ENCODE measurements around the gene CAMTA1. TPM values are rescaled to one million over a fixed set of nuclear protein-coding genes. Genes with fewer than 3 reads are reported as not detected.

The CAMTA1 gene
- polyA plus RNA-seq, 1 donor from 2014 or later: 162 TPM

DNA sequence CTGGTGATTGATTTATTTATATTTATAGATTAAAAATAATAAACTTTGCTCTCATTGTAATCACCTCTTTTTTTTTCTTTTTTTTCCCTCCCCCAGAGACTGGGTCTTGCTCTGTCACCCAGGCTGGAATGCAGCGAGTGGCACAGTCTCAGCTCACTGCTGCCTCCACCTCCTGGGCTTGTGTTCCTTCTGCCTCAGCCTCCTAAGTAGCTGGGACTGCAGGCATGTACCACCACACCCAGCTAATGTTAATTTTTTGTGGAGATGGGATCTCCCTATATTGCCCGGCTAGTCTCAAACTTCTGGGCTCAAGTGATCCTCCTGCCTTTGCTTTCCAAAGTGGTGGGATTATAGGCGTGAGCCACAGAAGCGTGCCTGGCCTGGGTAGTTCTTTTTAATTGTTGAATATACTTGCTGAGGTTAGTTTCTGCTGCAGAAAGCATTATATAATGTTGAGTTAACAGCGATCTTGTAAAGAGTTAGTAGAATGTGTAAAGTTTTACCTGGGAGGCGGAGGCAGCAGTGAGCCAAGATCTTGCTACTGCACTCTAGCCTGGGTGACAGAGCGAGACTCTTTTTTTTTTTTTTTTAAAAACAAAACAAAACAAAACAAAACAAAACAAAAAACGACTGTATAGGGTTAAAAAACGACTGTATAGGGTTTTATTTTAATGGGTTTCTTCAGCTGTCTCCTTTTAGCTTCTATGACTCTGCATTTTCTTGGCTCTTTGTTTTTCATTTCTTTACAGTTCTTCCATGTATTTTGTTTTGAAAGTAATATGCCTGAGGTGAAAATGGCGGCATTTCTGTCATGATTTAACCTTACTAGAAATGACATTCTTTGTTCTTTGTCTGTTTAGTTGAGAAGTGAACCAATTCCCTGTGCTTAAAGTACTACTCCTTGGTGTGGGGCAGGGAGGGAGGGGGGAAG, 82.7 kb downstream of the CAMTA1 start:
- no peaks in the 10 kb centered on the region for H3K9me3 ChIP-seq (ENCODE audit: low read length)
- H3K79me2 ChIP-seq (replicated peaks; ENCODE audit: insufficient read depth, low read length): peaks cover 7% of the 10 kb centered on the region
- no peaks in the 10 kb centered on the region for H3K27me3 ChIP-seq (ENCODE audit: insufficient read depth, low read depth, low read length)
- no peaks in the 10 kb centered on the region for H3K9me2 ChIP-seq (ENCODE audit: insufficient read depth, low read length)
- peaks cover 3% of the 10 kb centered on the region for H3K36me3 ChIP-seq (ENCODE audit: insufficient read depth, low read length)
- H3K9ac ChIP-seq (ENCODE audit: low read length): no peak overlapping the region
- no peak overlapping the region for H3K27ac ChIP-seq (ENCODE audit: low read length)
- TF ChIP-seq POLR2AphosphoS5 (IDR thresholded peaks at IDR 0.05): no peak
- no peak for TF ChIP-seq SMC3 (conservative IDR thresholded peaks at IDR 0.05; ENCODE audit: poor library complexity)
- TF ChIP-seq EZH2 (IDR thresholded peaks at IDR 0.05; ENCODE audit: borderline replicate concordance, insufficient read depth, low read length, poor library complexity, severe bottlenecking): no peak
- TF ChIP-seq, protein P1, sequence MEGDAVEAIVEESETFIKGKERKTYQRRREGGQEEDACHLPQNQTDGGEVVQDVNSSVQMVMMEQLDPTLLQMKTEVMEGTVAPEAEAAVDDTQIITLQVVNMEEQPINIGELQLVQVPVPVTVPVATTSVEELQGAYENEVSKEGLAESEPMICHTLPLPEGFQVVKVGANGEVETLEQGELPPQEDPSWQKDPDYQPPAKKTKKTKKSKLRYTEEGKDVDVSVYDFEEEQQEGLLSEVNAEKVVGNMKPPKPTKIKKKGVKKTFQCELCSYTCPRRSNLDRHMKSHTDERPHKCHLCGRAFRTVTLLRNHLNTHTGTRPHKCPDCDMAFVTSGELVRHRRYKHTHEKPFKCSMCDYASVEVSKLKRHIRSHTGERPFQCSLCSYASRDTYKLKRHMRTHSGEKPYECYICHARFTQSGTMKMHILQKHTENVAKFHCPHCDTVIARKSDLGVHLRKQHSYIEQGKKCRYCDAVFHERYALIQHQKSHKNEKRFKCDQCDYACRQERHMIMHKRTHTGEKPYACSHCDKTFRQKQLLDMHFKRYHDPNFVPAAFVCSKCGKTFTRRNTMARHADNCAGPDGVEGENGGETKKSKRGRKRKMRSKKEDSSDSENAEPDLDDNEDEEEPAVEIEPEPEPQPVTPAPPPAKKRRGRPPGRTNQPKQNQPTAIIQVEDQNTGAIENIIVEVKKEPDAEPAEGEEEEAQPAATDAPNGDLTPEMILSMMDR (IDR thresholded peaks at IDR 0.05; ENCODE audit: poor library complexity, severe bottlenecking): no peak
- no peak for TF ChIP-seq EP300 (conservative IDR thresholded peaks at IDR 0.05; ENCODE audit: poor library complexity, severe bottlenecking)
- no peak for TF ChIP-seq RAD21 (conservative IDR thresholded peaks at IDR 0.05)
- TF ChIP-seq, protein P2, sequence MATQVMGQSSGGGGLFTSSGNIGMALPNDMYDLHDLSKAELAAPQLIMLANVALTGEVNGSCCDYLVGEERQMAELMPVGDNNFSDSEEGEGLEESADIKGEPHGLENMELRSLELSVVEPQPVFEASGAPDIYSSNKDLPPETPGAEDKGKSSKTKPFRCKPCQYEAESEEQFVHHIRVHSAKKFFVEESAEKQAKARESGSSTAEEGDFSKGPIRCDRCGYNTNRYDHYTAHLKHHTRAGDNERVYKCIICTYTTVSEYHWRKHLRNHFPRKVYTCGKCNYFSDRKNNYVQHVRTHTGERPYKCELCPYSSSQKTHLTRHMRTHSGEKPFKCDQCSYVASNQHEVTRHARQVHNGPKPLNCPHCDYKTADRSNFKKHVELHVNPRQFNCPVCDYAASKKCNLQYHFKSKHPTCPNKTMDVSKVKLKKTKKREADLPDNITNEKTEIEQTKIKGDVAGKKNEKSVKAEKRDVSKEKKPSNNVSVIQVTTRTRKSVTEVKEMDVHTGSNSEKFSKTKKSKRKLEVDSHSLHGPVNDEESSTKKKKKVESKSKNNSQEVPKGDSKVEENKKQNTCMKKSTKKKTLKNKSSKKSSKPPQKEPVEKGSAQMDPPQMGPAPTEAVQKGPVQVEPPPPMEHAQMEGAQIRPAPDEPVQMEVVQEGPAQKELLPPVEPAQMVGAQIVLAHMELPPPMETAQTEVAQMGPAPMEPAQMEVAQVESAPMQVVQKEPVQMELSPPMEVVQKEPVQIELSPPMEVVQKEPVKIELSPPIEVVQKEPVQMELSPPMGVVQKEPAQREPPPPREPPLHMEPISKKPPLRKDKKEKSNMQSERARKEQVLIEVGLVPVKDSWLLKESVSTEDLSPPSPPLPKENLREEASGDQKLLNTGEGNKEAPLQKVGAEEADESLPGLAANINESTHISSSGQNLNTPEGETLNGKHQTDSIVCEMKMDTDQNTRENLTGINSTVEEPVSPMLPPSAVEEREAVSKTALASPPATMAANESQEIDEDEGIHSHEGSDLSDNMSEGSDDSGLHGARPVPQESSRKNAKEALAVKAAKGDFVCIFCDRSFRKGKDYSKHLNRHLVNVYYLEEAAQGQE (IDR thresholded peaks at IDR 0.05; ENCODE audit: borderline replicate concordance): no peak
- no peak for TF ChIP-seq MXI1 (conservative IDR thresholded peaks at IDR 0.05; ENCODE audit: poor library complexity, severe bottlenecking)
- TF ChIP-seq TAF1 (IDR thresholded peaks at IDR 0.05; ENCODE audit: low read depth): no peak
- H3F3A ChIP-seq (ENCODE audit: insufficient read depth, low read length, poor library complexity, severe bottlenecking): no peaks in the 10 kb centered on the region
- no peaks in the 10 kb centered on the region for H4K20me1 ChIP-seq (ENCODE audit: insufficient read depth)
- H3K4me2 ChIP-seq (ENCODE audit: low read length): no peak overlapping the region
- no peak overlapping the region for H2AFZ ChIP-seq (ENCODE audit: low read depth, low read length)
- no peak overlapping the region for H3K4me3 ChIP-seq (ENCODE audit: low read length)

DNA sequence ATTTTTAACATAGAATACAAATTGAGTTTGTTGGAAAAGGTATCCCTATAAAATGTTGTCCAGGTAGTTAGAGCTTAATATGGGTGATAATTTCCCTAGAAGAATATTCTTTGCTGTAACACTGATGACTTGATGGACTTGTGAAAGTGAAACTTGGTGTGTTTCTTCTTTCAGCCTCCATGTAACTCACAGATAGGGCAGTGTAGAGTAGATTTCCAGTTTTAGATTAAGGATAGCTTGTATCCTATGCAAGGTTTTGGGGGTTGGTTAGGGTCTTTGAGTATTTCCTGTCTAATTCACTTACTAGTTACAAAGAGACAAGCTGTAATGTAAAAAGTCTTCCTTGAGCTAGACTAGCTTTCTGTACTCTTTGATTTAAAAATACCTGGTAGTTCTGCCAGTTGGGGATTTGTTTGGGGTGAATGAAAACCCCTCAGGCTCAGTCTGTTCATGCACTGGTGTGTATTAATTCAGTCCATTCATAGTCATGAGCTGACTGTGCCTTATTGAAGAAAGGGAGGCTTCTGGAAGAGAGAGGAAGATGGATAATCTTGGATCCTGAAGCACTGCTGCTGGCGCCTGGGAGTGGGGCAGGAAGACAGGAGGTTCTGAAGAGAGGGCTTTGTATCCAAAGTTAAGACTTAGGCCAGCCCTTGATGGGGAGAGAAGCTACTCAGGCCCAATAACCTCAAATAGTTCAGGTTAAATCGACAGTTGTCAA, 83.6 kb downstream of the CAMTA1 start:
- H3K9ac ChIP-seq (ENCODE audit: low read length): no peak overlapping the region
- no peaks in the 10 kb centered on the region for H3K36me3 ChIP-seq (ENCODE audit: insufficient read depth, low read length)
- no peak overlapping the region for H3K4me3 ChIP-seq (ENCODE audit: low read length)
- TF ChIP-seq EZH2 (IDR thresholded peaks at IDR 0.05; ENCODE audit: borderline replicate concordance, insufficient read depth, low read length, poor library complexity, severe bottlenecking) (no peak), POLR2AphosphoS5 (IDR thresholded peaks at IDR 0.05) (no peak), MXI1 (conservative IDR thresholded peaks at IDR 0.05; ENCODE audit: poor library complexity, severe bottlenecking) (no peak), RAD21 (conservative IDR thresholded peaks at IDR 0.05) (no peak), SMC3 (conservative IDR thresholded peaks at IDR 0.05; ENCODE audit: poor library complexity) (no peak), TAF1 (IDR thresholded peaks at IDR 0.05; ENCODE audit: low read depth) (no peak), EP300 (conservative IDR thresholded peaks at IDR 0.05; ENCODE audit: poor library complexity, severe bottlenecking) (no peak)
- TF ChIP-seq, protein P2 (IDR thresholded peaks at IDR 0.05; ENCODE audit: borderline replicate concordance): no peak
- TF ChIP-seq, protein P1 (IDR thresholded peaks at IDR 0.05; ENCODE audit: poor library complexity, severe bottlenecking): no peak
- no peaks in the 10 kb centered on the region for H3K9me3 ChIP-seq (ENCODE audit: low read length)
- no peak overlapping the region for H2AFZ ChIP-seq (ENCODE audit: low read depth, low read length)
- no peak overlapping the region for H3K27ac ChIP-seq (ENCODE audit: low read length)
- H3K79me2 ChIP-seq (replicated peaks; ENCODE audit: insufficient read depth, low read length): peaks cover 7% of the 10 kb centered on the region
- H3F3A ChIP-seq (ENCODE audit: insufficient read depth, low read length, poor library complexity, severe bottlenecking): no peaks in the 10 kb centered on the region
- no peak overlapping the region for H3K4me2 ChIP-seq (ENCODE audit: low read length)
- H4K20me1 ChIP-seq (ENCODE audit: insufficient read depth): no peaks in the 10 kb centered on the region
- H3K27me3 ChIP-seq (ENCODE audit: insufficient read depth, low read depth, low read length): no peaks in the 10 kb centered on the region
- H3K9me2 ChIP-seq (ENCODE audit: insufficient read depth, low read length): no peaks in the 10 kb centered on the region

Measured in neural cell (in vitro differentiated cells).